IMR-90 (cell line): ENCODE results near the gene IRF5. TPM values are rescaled to one million over a fixed set of nuclear protein-coding genes. Genes with fewer than 3 reads are reported as not detected.

ENCODE experiments used
- ATAC-seq: fragments of 200-7000 bp; cut with Tn5 transposase; 2 replicates; pipeline ENCODE4 v1.9.1; 2020; ENCODE audit warnings: low read depth, mild to moderate bottlenecking, moderate library complexity
- BruUV-seq: library from RNA; stranded (reverse); fragments of 400-500 nt; replicated peaks from 2 replicates; lab custom pipeline; 2021; lab: Mats Ljungman, UMichigan
- CTCF ChIA-PET: fragments of 300-600 bp; formaldehyde crosslinking; extraction: SDS; loops from one replicate; lab custom pipeline; 2021; ENCODE audit warnings: antibody characterized with exemption; lab: Yijun Ruan, JAX
- POLR2A ChIA-PET: fragments of 300-600 bp; sonication (Branson Sonifier 250); formaldehyde crosslinking; loops from one replicate; lab custom pipeline; 2022; ENCODE audit warnings: antibody characterized with exemption; ENCODE audit not compliant: unreplicated experiment; lab: Charles Lee
- DNase-seq: peaks from one replicate; pipeline ENCODE4 v3.0.0; 2013
- H2AFZ ChIP-seq: replicated peaks from 2 replicates; pipeline ENCODE3; 2013; ENCODE audit warnings: low read length, mild to moderate bottlenecking; ENCODE audit not compliant: poor library complexity
- H2AK5ac ChIP-seq: 2 replicates; pipeline ENCODE4 v1.6.1; 2013; ENCODE audit warnings: low read depth, low read length, inconsistent platforms
- H2AK9ac ChIP-seq: replicated peaks from 2 replicates; pipeline ENCODE3; 2013; ENCODE audit warnings: mild to moderate bottlenecking, low read depth, low read length, moderate library complexity; ENCODE audit not compliant: poor library complexity
- H2BK120ac ChIP-seq: 2 replicates; pipeline ENCODE4 v1.6.1; 2013; ENCODE audit warnings: low read depth, low read length, inconsistent platforms
- H2BK15ac ChIP-seq: 3 replicates; pipeline ENCODE4 v1.6.1; 2013; ENCODE audit warnings: low read depth, low read length, inconsistent platforms
- H2BK20ac ChIP-seq: 2 replicates; pipeline ENCODE4 v1.6.1; 2013; ENCODE audit warnings: low read depth, mild to moderate bottlenecking, inconsistent platforms, low read length, moderate library complexity
- H2BK5ac ChIP-seq: 2 replicates; pipeline ENCODE4 v1.6.1; 2013; ENCODE audit warnings: mild to moderate bottlenecking, low read depth, low read length, inconsistent platforms; ENCODE audit not compliant: poor library complexity, severe bottlenecking
- H3K14ac ChIP-seq: replicated peaks from 2 replicates; pipeline ENCODE4 v1.6.1; 2013; ENCODE audit warnings: low read depth, low read length, inconsistent platforms
- H3K18ac ChIP-seq: 2 replicates; pipeline ENCODE4 v1.6.1; 2013; ENCODE audit warnings: low read depth, low read length, control low read depth
- H3K23ac ChIP-seq: 2 replicates; pipeline ENCODE4 v1.6.1; 2013; ENCODE audit warnings: low read depth, low read length, inconsistent platforms
- H3K27ac ChIP-seq: 2 replicates; pipeline ENCODE4 v1.5.1; 2013; ENCODE audit warnings: mild to moderate bottlenecking, control low read depth, low read length; ENCODE audit not compliant: insufficient read depth
- H3K27me3 ChIP-seq: 2 replicates; pipeline ENCODE4 v1.6.1; 2013; ENCODE audit warnings: low read length; ENCODE audit not compliant: control insufficient read depth, insufficient read depth
- H3K36me3 ChIP-seq: 2 replicates; pipeline ENCODE4 v1.6.1; 2013; ENCODE audit warnings: low read length, mixed read lengths; ENCODE audit not compliant: control insufficient read depth, insufficient read depth
- H3K4ac ChIP-seq: 2 replicates; pipeline ENCODE4 v1.6.1; 2013; ENCODE audit warnings: low read depth, low read length, inconsistent platforms
- H3K4me1 ChIP-seq: 2 replicates; pipeline ENCODE4 v1.6.1; 2013; ENCODE audit warnings: low read length, mixed read lengths; ENCODE audit not compliant: control insufficient read depth, insufficient read depth
- H3K4me2 ChIP-seq: 2 replicates; pipeline ENCODE4 v1.6.1; 2013; ENCODE audit warnings: low read depth, mild to moderate bottlenecking, control low read depth, low read length, moderate library complexity
- H3K4me3 ChIP-seq: 2 replicates; pipeline ENCODE4 v1.5.1; 2013; ENCODE audit warnings: low read depth, mild to moderate bottlenecking, control low read depth, low read length, moderate library complexity; ENCODE audit not compliant: insufficient read depth
- H3K56ac ChIP-seq: 2 replicates; pipeline ENCODE4 v1.6.1; 2013; ENCODE audit warnings: low read length, inconsistent platforms; ENCODE audit not compliant: insufficient read depth; ENCODE audit errors: extremely low read depth
- H3K79me1 ChIP-seq, 2 experiments: 2 replicates each; pipeline ENCODE4 v1.6.1; 2013; ENCODE audit warnings: low read length in 2 of 2, inconsistent platforms in 1 of 2, low read depth in 1 of 2
- H3K9ac ChIP-seq: 2 replicates; pipeline ENCODE4 v1.6.1; 2013; ENCODE audit warnings: low read depth, low read length, control low read depth
- H3K9me1 ChIP-seq: 2 replicates; pipeline ENCODE4 v1.6.1; 2013; ENCODE audit warnings: low read length, inconsistent platforms; ENCODE audit not compliant: insufficient read depth
- H3K9me3 ChIP-seq: 2 replicates; pipeline ENCODE4 v1.6.1; 2013; ENCODE audit warnings: low read length; ENCODE audit not compliant: control insufficient read depth, insufficient read depth
- H4K20me1 ChIP-seq: 2 replicates; pipeline ENCODE4 v1.6.1; 2013; ENCODE audit warnings: low read length, inconsistent platforms; ENCODE audit not compliant: insufficient read depth
- H4K5ac ChIP-seq: 2 replicates; pipeline ENCODE4 v1.6.1; 2013; ENCODE audit warnings: mild to moderate bottlenecking, low read depth, low read length, control low read depth
- H4K8ac ChIP-seq, 2 experiments: 2 replicates each; pipeline ENCODE4 v1.6.1; 2013; ENCODE audit warnings: low read depth in 2 of 2, low read length in 2 of 2, control low read depth in 1 of 2, inconsistent platforms in 1 of 2
- H4K91ac ChIP-seq: 2 replicates; pipeline ENCODE4 v1.6.1; 2013; ENCODE audit warnings: low read depth, low read length, inconsistent platforms; ENCODE audit not compliant: insufficient read depth
- BHLHE40 ChIP-seq: fragments of 150-350 bp; IDR thresholded peaks from 2 replicates; pipeline ENCODE4 v1.6.1; 2016; ENCODE audit warnings: mild to moderate bottlenecking, low read depth, low read length
- CEBPB ChIP-seq: IDR thresholded peaks from 2 replicates; pipeline ENCODE4 v1.6.1; 2012; ENCODE audit warnings: low read depth, low read length, improper control_type of control experiment
- CHD1 ChIP-seq: IDR thresholded peaks from 2 replicates; pipeline ENCODE4 v1.6.1; 2012; ENCODE audit warnings: low read depth, low read length, improper control_type of control experiment
- FOS ChIP-seq: fragments of 150-350 bp; IDR thresholded peaks from 2 replicates; pipeline ENCODE4 v1.6.1; 2016; ENCODE audit warnings: low read depth, low read length
- MAFK ChIP-seq: IDR thresholded peaks from 2 replicates; pipeline ENCODE4 v1.6.1; 2012; ENCODE audit warnings: low read depth, low read length, improper control_type of control experiment
- MAZ ChIP-seq: IDR thresholded peaks from 2 replicates; pipeline ENCODE4 v1.6.1; 2012; ENCODE audit warnings: low read depth, mild to moderate bottlenecking, low read length, improper control_type of control experiment, moderate library complexity, borderline replicate concordance
- MXI1 ChIP-seq: IDR thresholded peaks from 2 replicates; pipeline ENCODE4 v1.6.1; 2012; ENCODE audit warnings: low read depth, mild to moderate bottlenecking, low read length, moderate library complexity, borderline replicate concordance
- NFE2L2 ChIP-seq: fragments of 150-350 bp; IDR thresholded peaks from 2 replicates; pipeline ENCODE4 v1.6.1; 2016; ENCODE audit warnings: low read depth, mild to moderate bottlenecking, low read length
- POLR2A ChIP-seq: IDR thresholded peaks from 2 replicates; pipeline ENCODE4 v1.6.1; 2012; ENCODE audit warnings: mild to moderate bottlenecking, low read depth, low read length
- RAD21 ChIP-seq: IDR thresholded peaks from 2 replicates; pipeline ENCODE4 v1.6.1; 2012; ENCODE audit warnings: low read length, improper control_type of control experiment
- RCOR1 ChIP-seq: IDR thresholded peaks from 2 replicates; pipeline ENCODE4 v1.6.1; 2012; ENCODE audit warnings: mild to moderate bottlenecking, low read length, improper control_type of control experiment; ENCODE audit not compliant: insufficient replicate concordance
- RFX5 ChIP-seq: IDR thresholded peaks from 2 replicates; pipeline ENCODE4 v1.8.0; 2012; ENCODE audit warnings: low read depth, mild to moderate bottlenecking, low read length, moderate library complexity
- SMC3 ChIP-seq: fragments of 150-350 bp; IDR thresholded peaks from 2 replicates; pipeline ENCODE4 v1.6.1; 2016; ENCODE audit warnings: low read depth, mild to moderate bottlenecking, antibody characterized with exemption, low read length, moderate library complexity
- WGBS, 2 experiments: methylation state at CpG; one replicate each; pipeline versions ENCODE4 v1.1.5 to v1.1.7; 2013; ENCODE audit warnings: missing lambda C conversion rate in 2 of 2; ENCODE audit not compliant: insufficient read length in 1 of 2; ENCODE audit errors: extremely low coverage in 2 of 2; 5-methylcytosine and 5-hydroxymethylcytosine counted together
- dilution Hi-C: fragments of 300-500 bp; cut with HindIII; formaldehyde crosslinking; loops from one replicate; pipeline ENCODE4 v1.14.3; 2018; ENCODE audit warnings: low sequenced_read_pairs; ENCODE audit not compliant: unreplicated experiment
- in situ Hi-C: fragments of 300-500 bp; cut with MboI; formaldehyde crosslinking; loops from 3 replicates; pipeline ENCODE4 v1.14.3; 2019; ENCODE audit warnings: low sequenced_read_pairs, inconsistent platforms, mixed read lengths
- intact Hi-C: fragments of 100-400 bp; cut with micrococcal nuclease; formaldehyde crosslinking; loops from 2 replicates; pipeline ENCODE4 v1.10.0; 2022
- polyA plus RNA-seq, 3 experiments: library from polyadenylated mRNA; depleted of rRNA; stranded (reverse); fragments of >200 nt; gene quantifications; 2 replicates each; pipeline ENCODE4 v1.2.3, GENCODE V29; 2012; ENCODE audit warnings: low replicate concordance in 1 of 3
- total RNA-seq: library from RNA; depleted of rRNA; stranded (reverse); fragments of >200 nt; gene quantifications from 2 replicates; pipeline ENCODE4 v1.2.3, GENCODE V29; 2012
- TF ChIP-seq, protein P1 (sequence below): fragments of 150-350 bp; IDR thresholded peaks from 2 replicates; pipeline ENCODE4 v1.6.1; 2016; ENCODE audit warnings: low read depth, mild to moderate bottlenecking, low read length, moderate library complexity, borderline replicate concordance
- TF ChIP-seq, protein P2 (sequence below): conservative IDR thresholded peaks from 2 replicates; pipeline ENCODE4 v1.5.1; 2012; ENCODE audit warnings: mild to moderate bottlenecking, low read depth, low read length, improper control_type of control experiment
- TF ChIP-seq, protein P3 (sequence below): fragments of 150-350 bp; IDR thresholded peaks from 2 replicates; pipeline ENCODE4 v1.6.1; 2017; ENCODE audit warnings: mild to moderate bottlenecking, antibody characterized with exemption, low read length, low read depth

IRF5 gene
- total and polyA plus RNA-seq, 2 of the 4 experiments (the other 2 are of a cell fraction), result 0.14 to 0.18 TPM

DNA sequence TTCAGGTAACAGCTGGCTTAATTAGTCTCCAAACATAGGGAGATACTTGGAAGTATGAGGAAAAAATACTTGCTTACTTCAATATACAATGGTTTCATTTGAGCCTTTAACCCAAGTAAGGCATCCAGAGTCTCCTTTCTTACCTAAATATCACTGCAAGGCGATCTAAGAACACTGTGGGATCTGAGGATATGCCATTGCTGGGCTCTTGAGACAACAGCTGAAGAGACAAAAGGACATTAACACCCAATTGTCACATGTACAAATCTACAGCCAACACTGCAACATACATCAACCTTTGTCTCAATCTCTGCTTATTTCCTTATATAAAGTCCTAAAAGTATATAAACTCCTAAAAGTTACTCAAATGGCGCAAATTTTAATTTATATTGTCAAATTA lies 44.4 kb downstream of the IRF5 start:
- Histone ChIP-seq H3K18ac (no peak overlapping the region), H3K4me3 (no peak overlapping the region), H3K9ac (no peak overlapping the region), H2BK20ac (no peak overlapping the region), H2BK120ac (no peak overlapping the region), H4K8ac (no peak overlapping the region), H4K5ac (no peak overlapping the region), H3K56ac (no peak overlapping the region), H3K79me1 (0 out of 4 replicates have a peak, but pooled peaks cover 0 to 2% of the 10 kb centered on the region in 2 experiments), H3K23ac (no peak overlapping the region), H3K27ac (no peak overlapping the region), H2BK15ac (no peak overlapping the region), H3K4me2 (no peak overlapping the region), H3K27me3 (no peaks in the 10 kb centered on the region), H2AK9ac (no peak overlapping the region), H2AFZ (no peak overlapping the region), H3K9me1 (peaks cover 2% of the 10 kb centered on the region; the same call in 1 of the 2 replicates), H2AK5ac (no peak overlapping the region), H4K20me1 (no peaks in the 10 kb centered on the region), H3K14ac (no peak overlapping the region), H3K4me1 (no peaks in the 10 kb centered on the region), H4K91ac (no peak overlapping the region), H3K4ac (no peak overlapping the region), H2BK5ac (no peak overlapping the region), H3K36me3 (peaks cover 41% of the 10 kb centered on the region), H3K9me3 (no peaks in the 10 kb centered on the region)
- dilution Hi-C loops, result no loop called here
- WGBS, 2 experiments, result no CpG with 5 or more reads among the region's 2 CpGs
- BruUV-seq, result no TSS peak
- intact Hi-C loops, result no loop called here
- no peak for DNase-seq
- in situ Hi-C loops, result no loop called here
- ChIA-PET POLR2A (no interaction called here), CTCF (no interaction called here)
- ATAC-seq, result no peak
- no peak for TF ChIP-seq MAZ
- TF ChIP-seq BHLHE40, result no peak
- no peak for TF ChIP-seq MXI1
- no peak for TF ChIP-seq MAFK
- TF ChIP-seq RCOR1, result no peak
- TF ChIP-seq RAD21, result no peak
- TF ChIP-seq, protein P1, sequence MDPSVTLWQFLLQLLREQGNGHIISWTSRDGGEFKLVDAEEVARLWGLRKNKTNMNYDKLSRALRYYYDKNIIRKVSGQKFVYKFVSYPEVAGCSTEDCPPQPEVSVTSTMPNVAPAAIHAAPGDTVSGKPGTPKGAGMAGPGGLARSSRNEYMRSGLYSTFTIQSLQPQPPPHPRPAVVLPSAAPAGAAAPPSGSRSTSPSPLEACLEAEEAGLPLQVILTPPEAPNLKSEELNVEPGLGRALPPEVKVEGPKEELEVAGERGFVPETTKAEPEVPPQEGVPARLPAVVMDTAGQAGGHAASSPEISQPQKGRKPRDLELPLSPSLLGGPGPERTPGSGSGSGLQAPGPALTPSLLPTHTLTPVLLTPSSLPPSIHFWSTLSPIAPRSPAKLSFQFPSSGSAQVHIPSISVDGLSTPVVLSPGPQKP, result no peak
- no peak for TF ChIP-seq NFE2L2
- TF ChIP-seq SMC3, result no peak
- TF ChIP-seq POLR2A, result no peak
- TF ChIP-seq, protein P2, sequence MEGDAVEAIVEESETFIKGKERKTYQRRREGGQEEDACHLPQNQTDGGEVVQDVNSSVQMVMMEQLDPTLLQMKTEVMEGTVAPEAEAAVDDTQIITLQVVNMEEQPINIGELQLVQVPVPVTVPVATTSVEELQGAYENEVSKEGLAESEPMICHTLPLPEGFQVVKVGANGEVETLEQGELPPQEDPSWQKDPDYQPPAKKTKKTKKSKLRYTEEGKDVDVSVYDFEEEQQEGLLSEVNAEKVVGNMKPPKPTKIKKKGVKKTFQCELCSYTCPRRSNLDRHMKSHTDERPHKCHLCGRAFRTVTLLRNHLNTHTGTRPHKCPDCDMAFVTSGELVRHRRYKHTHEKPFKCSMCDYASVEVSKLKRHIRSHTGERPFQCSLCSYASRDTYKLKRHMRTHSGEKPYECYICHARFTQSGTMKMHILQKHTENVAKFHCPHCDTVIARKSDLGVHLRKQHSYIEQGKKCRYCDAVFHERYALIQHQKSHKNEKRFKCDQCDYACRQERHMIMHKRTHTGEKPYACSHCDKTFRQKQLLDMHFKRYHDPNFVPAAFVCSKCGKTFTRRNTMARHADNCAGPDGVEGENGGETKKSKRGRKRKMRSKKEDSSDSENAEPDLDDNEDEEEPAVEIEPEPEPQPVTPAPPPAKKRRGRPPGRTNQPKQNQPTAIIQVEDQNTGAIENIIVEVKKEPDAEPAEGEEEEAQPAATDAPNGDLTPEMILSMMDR, result no peak
- TF ChIP-seq CEBPB, result no peak
- TF ChIP-seq, protein P3, sequence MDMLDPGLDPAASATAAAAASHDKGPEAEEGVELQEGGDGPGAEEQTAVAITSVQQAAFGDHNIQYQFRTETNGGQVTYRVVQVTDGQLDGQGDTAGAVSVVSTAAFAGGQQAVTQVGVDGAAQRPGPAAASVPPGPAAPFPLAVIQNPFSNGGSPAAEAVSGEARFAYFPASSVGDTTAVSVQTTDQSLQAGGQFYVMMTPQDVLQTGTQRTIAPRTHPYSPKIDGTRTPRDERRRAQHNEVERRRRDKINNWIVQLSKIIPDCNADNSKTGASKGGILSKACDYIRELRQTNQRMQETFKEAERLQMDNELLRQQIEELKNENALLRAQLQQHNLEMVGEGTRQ, result no peak
- TF ChIP-seq CHD1, result no peak
- TF ChIP-seq FOS, result no peak
- no peak for TF ChIP-seq RFX5
